T-helper 22 cell (primary cell): Measurements from ENCODE around the gene RTTN.
"Not testable (repeated sequence)": the region's sequence is repeated elsewhere in the genome, so short reads cannot be mapped to it uniquely, and the experiment has no call there.

Experiments used
- DNase-seq: peaks from one replicate; pipeline ENCODE4 v3.0.0-alpha.2; 2020; ENCODE audit warnings: low read depth

The RTTN gene

DNA sequence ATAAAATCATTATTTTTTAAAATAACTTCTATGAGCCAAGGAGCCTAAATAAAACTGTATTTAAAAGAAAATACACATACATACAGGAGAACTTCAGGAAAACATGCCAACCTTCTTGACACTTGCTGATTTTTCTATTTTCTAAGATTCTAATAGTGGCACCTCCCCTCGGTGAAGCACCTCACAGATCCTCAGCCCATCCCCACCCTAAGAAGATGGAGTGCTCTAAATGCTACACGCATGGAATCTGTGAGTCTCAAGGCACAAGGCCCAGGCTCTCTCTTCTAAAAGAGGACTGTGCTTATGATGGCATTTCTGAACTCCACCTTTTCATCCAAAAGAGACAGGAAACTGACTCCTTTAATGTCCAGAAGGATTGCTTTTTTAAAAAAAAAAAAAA lies 56.3 kb downstream of the RTTN start:
- DNase-seq = no peak

DNA sequence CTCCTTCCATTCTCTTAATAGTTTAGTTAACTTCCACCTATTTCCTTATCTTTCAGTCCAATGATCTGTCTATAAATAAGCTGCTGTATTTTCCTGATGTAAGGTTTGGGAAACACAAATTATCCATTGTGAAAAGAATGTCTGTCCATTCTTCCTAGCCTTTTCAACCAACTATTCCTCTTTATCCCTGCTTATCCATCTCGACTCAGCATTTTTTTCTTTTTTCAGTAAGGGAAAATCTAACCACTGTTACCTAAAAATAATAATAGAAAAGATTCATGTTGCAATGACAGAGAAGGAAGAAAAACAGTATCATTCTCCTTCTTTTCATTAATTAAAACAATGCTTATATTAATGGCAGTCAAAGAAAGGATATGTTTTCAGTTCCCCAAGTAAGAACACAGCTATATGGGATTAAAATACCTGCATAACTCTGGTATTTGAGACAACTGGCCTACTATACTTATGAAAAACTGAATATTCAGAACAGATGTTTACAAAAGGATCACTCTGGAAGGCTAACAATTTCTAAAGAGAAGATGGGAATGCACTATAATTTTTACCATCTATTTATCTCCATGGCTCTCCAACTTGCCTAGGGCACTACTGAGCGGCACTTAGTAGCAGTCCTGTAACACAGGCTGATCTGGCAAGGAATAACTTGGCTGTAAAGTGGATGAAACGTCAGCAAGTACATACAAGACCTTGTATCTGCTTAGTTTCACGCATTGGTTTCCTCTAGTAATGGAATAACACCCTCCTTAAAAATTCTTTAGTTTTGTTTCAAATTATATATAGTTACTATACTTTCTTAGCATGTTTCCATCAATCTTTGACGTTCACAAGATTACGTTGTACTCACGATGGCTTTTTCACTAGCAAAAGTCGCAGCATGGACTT lies 57.2 kb downstream of the RTTN start:
- DNase-seq = no peak

- DNase-seq = no peak
Observed at GRCh38 chr18:70146174-70146573, 59.3 kb downstream of the RTTN start.

GRCh38 chr18:70142001-70142400 lies 63.5 kb downstream of the RTTN start:
- DNase-seq = no peak

- DNase-seq = no peak
Observed at GRCh38 chr18:70139138-70139537, 66.3 kb downstream of the RTTN start.

DNA sequence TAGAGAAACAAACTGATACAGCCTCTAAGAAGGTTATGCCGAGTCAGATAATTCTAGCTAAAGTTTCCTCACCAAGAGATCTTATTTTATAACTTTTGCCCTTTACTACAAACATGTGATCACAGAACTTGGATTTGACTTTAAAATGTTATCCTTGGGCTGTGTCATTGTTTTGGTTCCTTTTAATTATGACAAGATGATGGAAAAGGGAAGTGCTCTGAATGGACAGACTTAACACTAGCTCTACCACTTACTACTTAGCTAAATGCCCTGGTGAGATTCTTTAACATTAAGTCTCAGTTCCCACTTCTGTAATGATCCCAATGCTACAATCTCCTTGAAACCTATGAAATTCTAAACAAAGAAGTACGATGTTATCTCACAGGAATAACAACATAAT lies 69.9 kb downstream of the RTTN start:
- DNase-seq = no peak

DNA sequence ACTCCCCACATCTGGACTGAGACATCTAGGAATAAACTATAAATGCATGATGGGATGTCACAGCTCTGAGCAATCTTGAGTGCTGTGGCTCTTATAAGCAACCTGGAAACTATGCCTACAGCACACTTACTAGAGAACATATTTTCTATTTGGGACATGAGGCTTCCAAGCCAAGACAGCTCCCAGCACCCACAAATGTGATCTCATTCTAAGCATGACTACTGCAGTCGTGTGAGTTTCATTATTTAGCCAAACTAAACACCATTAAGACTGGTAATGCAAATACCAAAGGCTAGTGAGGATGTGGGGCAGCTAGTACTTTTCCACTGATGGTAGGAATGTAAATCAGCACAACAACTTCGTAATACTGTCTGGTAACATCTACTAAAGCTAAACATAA lies 72.5 kb downstream of the RTTN start:
- no peak for DNase-seq

DNA sequence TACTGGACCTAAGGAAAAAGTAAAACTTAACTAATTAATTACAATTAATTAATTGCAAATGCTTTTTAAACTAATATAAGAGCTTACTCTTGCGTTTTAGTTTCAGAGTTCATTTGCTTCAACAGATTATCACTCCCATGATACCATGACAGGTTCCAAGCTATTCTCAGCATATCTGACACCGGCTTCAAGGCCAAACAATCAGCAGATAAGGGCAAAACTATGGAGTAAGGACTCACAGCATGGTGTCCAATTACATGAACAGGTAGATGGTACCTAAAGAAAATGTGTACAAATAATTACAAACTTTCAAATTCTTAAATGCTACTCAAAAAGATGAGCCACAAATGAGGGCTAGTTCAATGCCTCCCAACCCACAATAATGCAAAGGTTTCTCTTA lies 77.2 kb downstream of the RTTN start:
- no peak for DNase-seq

GRCh38 chr18:70127359-70127758 lies 78.1 kb downstream of the RTTN start:
- no peak for DNase-seq

DNA sequence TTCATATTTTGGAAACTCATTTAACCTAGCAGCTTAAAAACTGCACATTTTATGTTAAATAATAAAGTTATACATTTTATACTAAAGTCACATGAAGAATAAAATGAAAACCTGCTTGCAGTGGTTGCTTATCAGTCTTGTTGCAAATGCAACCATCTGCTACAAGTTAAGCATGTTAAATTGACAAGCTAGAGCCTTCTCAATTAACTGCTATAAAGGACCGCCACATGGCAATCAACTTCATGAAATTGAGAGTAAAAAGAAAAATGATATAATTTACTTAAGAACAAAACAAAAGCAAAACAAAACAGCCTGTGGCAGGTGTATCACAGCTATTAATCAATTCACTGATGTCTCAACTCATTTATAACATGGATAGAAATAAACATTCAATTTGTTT lies 78.7 kb downstream of the RTTN start:
- DNase-seq = no peak

DNA sequence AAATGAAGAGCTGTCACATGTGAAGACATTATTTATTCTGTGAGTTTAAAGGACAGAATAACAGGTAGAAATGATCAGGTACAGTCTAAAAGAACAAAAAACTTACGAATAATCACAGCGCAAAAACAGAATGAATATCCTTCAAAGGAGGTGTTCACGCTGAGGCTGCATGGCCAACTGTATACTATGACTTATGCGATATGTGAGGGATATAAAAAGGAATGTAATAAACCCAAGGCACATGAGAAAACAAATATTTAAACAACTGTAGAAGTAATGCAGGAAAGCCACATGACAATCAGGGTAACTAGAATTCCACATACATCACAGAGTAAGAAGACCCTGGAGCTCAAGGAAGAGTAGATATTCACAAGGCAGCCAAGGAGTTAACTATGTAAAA lies 81.3 kb downstream of the RTTN start:
- no peak for DNase-seq

DNA sequence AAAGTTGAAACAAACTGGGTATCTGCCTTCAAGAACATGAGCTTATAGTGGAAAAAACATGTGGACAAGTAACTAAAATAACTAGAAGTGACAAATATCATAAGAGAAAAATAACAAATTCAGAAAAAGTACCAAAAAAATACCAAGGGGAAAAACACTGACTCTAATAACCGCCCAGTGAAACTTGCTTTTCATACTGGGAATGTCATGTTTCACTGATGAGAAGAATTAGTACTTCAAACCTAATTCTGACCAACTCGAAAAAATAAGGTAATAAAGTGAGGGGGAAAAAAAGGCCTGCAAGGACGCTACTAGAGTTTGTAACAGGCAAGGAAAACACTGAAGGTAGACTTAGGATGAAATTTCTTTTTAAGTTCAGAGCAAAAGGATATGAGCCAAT lies 83.6 kb downstream of the RTTN start:
- DNase-seq = no peak

- no peak for DNase-seq
Observed at GRCh38 chr18:70116949-70117348, 88.5 kb downstream of the RTTN start.

DNA sequence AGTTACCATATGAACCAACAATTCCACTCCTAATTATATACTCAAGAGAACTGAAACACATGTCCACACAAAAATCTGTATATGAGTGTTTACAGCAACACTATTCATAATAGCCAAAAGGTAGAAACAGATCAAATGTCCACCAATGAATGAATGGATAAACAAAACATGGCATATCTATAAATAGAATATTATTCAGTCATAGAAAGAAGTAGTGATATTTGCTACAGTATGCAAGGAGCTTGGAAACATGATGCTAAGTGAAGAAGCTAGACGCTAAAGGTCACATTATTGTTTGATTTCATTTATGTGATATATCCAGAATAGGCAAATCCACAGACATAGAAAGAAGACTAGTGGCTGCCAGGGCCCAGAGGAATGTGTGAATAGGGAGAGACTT lies 92.0 kb downstream of the RTTN start:
- DNase-seq = no peak

- DNase-seq = no peak
Observed at GRCh38 chr18:70110678-70111077, 94.8 kb downstream of the RTTN start.

DNA sequence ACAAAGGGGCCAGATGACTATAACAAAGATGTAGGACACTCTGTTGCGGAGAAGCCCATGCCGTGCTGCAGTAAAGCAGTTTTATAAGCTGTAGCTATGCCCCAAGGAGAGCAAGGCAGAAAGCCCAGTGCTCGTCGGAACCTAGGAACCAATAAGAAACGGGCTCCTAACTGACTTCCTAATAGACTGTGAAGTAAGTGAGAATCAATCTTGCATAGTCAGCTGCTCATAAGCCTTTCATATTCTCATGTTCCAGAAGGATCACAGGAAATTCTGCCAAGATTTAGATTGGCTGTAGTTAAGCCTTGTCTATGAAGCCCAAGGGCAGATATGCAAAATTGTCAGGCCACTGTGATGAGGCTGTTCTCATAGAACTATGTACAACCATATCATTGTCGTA lies 98.4 kb downstream of the RTTN start:
- DNase-seq = no peak

DNA sequence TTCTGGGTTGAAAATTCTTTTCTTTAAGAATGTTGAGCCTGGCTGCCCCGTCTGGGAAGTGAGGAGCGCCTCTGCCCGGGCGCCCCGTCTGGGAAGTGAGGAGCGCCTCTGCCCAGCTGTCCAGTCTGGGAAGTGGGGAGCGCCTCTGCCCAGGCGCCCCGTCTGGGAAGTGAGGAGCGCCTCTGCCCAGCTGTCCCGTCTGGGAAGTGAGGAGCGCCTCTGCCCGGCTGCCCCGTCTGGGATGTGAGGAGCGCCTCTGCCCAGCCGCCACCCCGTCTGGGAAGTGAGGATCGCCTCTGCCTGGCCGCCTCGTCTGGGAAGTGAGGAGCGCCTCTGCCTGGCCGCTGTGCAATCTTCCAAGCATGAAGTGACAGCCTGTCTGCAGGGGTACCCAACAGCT lies 102.6 kb downstream of the RTTN start:
- DNase-seq = not testable (repeated sequence)

GRCh38 chr18:70089858-70090257 lies 115.6 kb downstream of the RTTN start:
- no peak for DNase-seq

GRCh38 chr18:70086085-70086484 lies 119.4 kb downstream of the RTTN start:
- DNase-seq = no peak

DNA sequence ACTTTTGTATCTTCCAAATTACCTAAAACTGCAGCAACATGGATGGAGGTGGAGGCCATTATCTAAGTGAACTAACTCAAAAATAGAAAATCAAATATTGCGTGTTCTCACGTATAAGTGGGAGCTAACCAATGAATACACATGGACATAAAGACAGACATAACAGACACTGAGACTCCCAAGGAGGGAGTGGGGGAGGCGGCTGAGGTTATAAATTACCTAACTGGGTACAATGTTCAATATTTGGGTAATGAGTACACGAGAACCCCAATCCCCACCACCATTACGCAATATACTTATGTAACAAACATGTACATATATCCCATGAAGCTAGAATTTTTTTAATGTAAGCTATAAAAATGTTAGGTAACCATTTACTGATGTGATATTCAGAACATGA lies 119.8 kb downstream of the RTTN start:
- DNase-seq = no peak

DNA sequence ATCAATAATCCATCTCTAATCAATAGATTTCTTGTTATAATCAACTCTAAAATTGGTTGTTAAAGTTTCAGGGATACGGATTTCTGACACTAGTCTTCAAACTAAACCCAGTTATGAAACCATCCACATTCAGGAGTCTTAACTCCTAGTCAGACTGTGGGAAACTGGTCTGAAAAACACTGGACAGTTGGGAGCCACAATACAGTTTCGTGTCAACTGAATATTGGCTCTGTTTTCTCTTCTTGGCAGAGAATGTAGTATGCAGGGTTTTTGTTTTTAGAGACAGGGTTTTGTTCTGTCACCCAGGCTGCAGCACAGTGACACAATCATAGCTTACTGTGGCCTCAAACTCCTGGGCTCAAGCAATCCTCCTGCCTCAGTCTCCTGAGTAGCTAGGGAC lies 123.1 kb downstream of the RTTN start:
- DNase-seq = no peak

DNA sequence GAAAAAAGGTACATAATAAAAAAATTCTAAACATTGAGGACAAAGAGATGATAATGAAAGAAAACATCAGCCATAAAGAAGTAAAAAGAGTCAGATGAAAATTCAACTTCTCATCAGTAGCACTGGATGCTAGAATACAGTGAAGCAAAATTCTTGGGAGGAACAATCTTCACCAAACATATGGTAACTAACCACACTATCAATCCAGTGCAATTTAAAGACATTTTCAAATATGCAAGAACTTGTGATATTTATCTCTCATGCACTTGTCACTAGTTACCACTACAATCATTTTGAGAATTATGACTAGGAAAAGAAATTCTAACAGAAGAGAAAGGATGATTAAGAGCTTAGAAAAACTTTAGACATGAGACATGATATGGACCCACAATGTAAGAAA lies 127.4 kb downstream of the RTTN start:
- no peak for DNase-seq

- no peak for DNase-seq
Observed at GRCh38 chr18:70075906-70076305, 129.6 kb downstream of the RTTN start.

DNA sequence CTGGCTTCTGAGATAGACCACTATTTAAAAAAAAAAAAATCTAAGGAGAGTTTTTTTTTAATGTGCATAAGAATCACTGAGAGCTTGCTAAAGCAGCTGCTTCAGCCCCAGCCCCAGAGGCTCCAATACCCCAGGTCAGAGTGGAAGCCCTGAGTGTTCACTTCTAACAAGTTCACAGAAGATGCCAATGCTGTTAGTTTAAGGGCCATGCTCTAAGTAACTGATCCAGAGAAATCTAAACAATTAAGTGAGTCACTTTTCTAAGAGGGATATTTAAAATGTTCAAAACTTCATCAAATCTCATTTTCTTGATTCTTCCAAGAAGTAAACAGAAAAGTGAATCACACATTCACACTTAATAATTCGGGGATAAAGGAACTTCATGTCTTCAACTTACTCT lies 131.4 kb downstream of the RTTN start:
- DNase-seq = no peak
